ENCODE data around the gene CLEC2D. TPM values are rescaled to one million over a fixed set of nuclear protein-coding genes. Genes with fewer than 3 reads are reported as not detected.
"Not testable (repeated sequence)": the region's sequence is repeated elsewhere in the genome, so short reads cannot be mapped to it uniquely, and the experiment has no call there.

Gene CLEC2D
- total RNA-seq, 4 donors from 2014 or later = 3.4 to 7.5 (median 3.8) TPM

DNA sequence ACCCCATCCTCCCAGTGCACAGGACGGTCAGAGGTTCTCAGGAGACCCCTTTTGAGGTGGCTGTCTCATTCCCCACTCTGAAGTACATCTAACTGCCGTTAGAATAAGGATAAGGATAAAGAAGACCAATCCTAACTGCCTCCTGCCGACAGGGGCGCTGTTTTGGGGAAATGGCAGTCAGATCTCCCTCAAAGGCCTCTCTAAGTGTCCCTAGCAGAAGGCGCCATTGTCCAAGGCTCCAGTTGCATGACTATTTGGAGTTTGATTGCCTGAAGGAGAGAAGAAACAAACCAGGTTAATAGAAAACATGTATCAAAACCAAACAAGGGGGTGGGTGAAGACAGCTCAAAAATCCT lies 32.7 kb upstream of the CLEC2D start:
- no peak overlapping the region for H3K27ac ChIP-seq (replicated peaks in 1 of 4)
- intact Hi-C loops (cut with DNase I) = no loop called here
- no peaks in the 10 kb centered on the region for H3K4me1 ChIP-seq
- DNase-seq (ENCODE audit: extremely low spot score) = no peak
- no peak overlapping the region for H3K4me3 ChIP-seq
- no peaks in the 10 kb centered on the region for H3K36me3 ChIP-seq
- WGBS = 84% methylated on average over 5 of the region's 5 CpGs
- peaks cover 0 to 7% (median 0%) of the 10 kb centered on the region in 4 donors for H3K9me3 ChIP-seq
- no peak for TF ChIP-seq POLR2A (IDR thresholded peaks at IDR 0.05; ENCODE audit: low read depth)
- TF ChIP-seq EP300 (IDR thresholded peaks at IDR 0.05) = no peak
- TF ChIP-seq, protein P1, sequence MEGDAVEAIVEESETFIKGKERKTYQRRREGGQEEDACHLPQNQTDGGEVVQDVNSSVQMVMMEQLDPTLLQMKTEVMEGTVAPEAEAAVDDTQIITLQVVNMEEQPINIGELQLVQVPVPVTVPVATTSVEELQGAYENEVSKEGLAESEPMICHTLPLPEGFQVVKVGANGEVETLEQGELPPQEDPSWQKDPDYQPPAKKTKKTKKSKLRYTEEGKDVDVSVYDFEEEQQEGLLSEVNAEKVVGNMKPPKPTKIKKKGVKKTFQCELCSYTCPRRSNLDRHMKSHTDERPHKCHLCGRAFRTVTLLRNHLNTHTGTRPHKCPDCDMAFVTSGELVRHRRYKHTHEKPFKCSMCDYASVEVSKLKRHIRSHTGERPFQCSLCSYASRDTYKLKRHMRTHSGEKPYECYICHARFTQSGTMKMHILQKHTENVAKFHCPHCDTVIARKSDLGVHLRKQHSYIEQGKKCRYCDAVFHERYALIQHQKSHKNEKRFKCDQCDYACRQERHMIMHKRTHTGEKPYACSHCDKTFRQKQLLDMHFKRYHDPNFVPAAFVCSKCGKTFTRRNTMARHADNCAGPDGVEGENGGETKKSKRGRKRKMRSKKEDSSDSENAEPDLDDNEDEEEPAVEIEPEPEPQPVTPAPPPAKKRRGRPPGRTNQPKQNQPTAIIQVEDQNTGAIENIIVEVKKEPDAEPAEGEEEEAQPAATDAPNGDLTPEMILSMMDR (IDR thresholded peaks at IDR 0.05) = no peak
- no peak for TF ChIP-seq POLR2AphosphoS5 (IDR thresholded peaks at IDR 0.05)
- H3K27me3 ChIP-seq = no peaks in the 10 kb centered on the region

DNA sequence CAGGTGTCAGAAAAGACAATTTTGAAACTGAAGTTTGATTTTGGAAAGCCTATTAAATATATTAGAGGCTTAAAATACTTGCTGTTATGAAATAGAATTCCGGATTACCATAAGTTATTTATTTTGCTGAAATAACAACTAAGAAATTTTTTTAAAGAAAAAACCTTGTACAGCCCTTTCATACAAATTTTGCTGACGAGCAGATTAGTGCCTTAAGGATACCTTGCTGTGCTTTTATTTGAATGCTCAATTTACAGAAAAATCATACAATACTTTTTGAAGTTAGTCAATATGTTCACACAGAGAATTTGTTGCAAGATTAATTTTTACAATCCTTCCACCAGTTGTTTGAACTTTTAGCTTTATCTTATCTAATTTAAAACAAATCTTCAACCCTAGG lies 29.5 kb upstream of the CLEC2D start:
- WGBS = 93% methylated on average over 2 of the region's 2 CpGs
- no peak overlapping the region for H3K4me3 ChIP-seq
- no peaks in the 10 kb centered on the region for H3K4me1 ChIP-seq
- no peaks in the 10 kb centered on the region for H3K27me3 ChIP-seq
- no peaks in the 10 kb centered on the region for H3K9me3 ChIP-seq
- TF ChIP-seq POLR2A (IDR thresholded peaks at IDR 0.05; ENCODE audit: low read depth) (no peak), POLR2AphosphoS5 (IDR thresholded peaks at IDR 0.05) (no peak), EP300 (IDR thresholded peaks at IDR 0.05) (no peak)
- TF ChIP-seq, protein P1 (IDR thresholded peaks at IDR 0.05) = no peak
- no peak for DNase-seq (ENCODE audit: extremely low spot score)
- no peaks in the 10 kb centered on the region for H3K36me3 ChIP-seq
- no peak overlapping the region for H3K27ac ChIP-seq (replicated peaks in 1 of 4)
- intact Hi-C loops (cut with DNase I) = no loop called here

DNA sequence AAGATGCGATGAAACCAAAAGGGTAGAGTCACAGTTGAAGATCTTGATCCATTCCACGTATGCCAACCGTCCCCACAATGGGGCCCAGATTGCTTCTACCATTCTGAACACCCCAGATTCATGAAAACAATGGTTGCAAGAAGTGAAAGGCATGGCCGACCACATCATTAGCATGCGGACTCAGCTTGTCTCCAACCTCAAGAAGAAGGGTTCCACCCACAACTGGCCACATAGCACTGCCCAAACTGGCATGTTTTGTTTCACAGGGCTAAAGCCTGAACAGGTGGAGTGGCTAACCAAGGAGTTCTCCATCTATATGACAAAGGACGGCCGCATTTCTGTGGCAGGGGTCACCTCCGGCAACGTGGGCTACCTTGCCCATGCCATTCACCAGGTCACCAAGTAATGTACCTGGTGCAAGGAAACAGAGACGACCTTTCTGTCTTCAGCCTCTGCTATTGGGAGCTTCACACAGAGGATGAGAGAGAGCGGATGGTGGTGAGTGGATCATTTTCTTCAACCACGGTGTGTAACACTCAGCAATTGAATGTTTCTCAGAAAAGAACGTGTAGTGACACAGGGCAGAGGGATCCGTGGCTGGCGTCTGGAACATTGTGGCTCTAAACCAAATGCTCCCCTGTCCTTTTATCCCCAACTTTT lies 26.8 kb upstream of the CLEC2D start:
- TF ChIP-seq POLR2AphosphoS5 (IDR thresholded peaks at IDR 0.05) = no peak
- no peak for TF ChIP-seq EP300 (IDR thresholded peaks at IDR 0.05)
- TF ChIP-seq, protein P1 (IDR thresholded peaks at IDR 0.05) = no peak
- TF ChIP-seq POLR2A (IDR thresholded peaks at IDR 0.05; ENCODE audit: low read depth) = no peak
- peaks cover 0 to 7% (median 5%) of the 10 kb centered on the region in 4 donors for H3K4me1 ChIP-seq
- intact Hi-C loops (cut with DNase I) = no loop called here
- H3K4me3 ChIP-seq = no peak overlapping the region
- H3K36me3 ChIP-seq = no peaks in the 10 kb centered on the region
- H3K9me3 ChIP-seq = no peaks in the 10 kb centered on the region
- no peak overlapping the region for H3K27ac ChIP-seq (replicated peaks in 1 of 4)
- WGBS = 87% methylated on average over 15 of the region's 15 CpGs
- H3K27me3 ChIP-seq = no peaks in the 10 kb centered on the region
- DNase-seq (ENCODE audit: extremely low spot score) = no peak

DNA sequence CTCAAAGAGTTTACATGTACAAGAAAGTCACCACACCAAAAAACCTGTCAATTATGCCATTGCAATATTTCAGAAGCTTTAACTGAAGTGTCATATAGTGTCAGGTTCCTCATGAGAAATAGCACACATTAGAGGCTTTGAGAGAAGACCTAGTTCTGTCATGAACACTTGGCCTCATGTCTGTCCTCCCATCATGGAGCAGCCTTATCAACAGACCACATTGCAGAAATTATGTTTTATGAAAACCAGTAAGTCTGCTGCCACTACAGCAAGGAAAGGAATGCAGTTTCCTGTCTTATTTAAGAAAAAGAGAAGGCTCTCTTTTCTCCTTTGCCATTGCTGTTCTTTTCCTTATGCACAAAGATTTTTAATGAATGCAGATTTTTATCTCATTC lies 26.2 kb upstream of the CLEC2D start:
- no peak overlapping the region for H3K4me3 ChIP-seq
- no peaks in the 10 kb centered on the region for H3K36me3 ChIP-seq
- no peak for DNase-seq (ENCODE audit: extremely low spot score)
- H3K9me3 ChIP-seq = no peaks in the 10 kb centered on the region
- intact Hi-C loops (cut with DNase I) = no loop called here
- no peak overlapping the region for H3K27ac ChIP-seq (replicated peaks in 1 of 4)
- no peaks in the 10 kb centered on the region for H3K27me3 ChIP-seq
- peaks cover 0 to 7% (median 6%) of the 10 kb centered on the region in 4 donors for H3K4me1 ChIP-seq
- no peak for TF ChIP-seq EP300 (IDR thresholded peaks at IDR 0.05)
- TF ChIP-seq POLR2A (IDR thresholded peaks at IDR 0.05; ENCODE audit: low read depth) = no peak
- no peak for TF ChIP-seq POLR2AphosphoS5 (IDR thresholded peaks at IDR 0.05)
- TF ChIP-seq, protein P1 (IDR thresholded peaks at IDR 0.05) = no peak

DNA sequence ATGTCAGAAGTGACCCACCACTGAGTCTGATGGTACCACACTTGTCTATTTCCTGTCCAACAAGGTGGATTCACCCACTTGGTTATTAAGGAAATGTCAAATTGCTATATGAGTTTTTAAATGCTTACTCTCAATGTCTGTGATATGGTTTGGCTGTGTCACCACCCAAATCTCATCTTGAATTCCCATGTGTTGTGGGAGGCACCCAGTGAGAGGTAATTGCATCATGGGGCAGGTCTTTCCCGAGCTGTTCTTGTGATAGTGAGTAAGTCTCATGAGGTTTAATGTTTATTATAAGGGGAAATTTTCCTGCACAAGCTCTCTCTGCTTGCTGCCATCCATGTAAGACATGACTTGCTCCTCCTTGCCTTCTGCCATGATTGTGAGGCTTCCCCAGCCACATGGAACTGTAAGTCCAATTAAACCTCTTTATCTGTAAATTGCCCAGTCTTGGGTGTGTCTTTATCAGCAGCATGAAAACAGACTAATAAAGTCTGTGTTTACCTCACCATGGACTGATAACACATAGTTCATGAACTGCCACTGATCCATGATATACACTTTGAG lies 24.4 kb upstream of the CLEC2D start:
- H3K9me3 ChIP-seq; DNase-seq (ENCODE audit: extremely low spot score); intact Hi-C loops (cut with DNase I); H3K27ac ChIP-seq (replicated peaks in 1 of 4); H3K27me3 ChIP-seq; H3K4me3 ChIP-seq; H3K36me3 ChIP-seq: not testable (repeated sequence)
- peaks cover 0 to 20% (median 18%) of the 10 kb centered on the region in 4 donors for H3K4me1 ChIP-seq
- WGBS = 67% methylated on average over 1 of the region's 1 CpG

Measured in esophagus muscularis mucosa (tissue), 4 donors.